NCI-H69 (cell line): ENCODE results near the gene AFG3L2.

Experiments used
- DNase-seq: peaks from one replicate; lab custom pipeline; 2025; lab: John Stamatoyannopoulos, UW

AFG3L2 gene

GRCh38 chr18:12376754-12377555, at the start of gene AFG3L2:
AFG3L2 (minus strand) TSS chr18:12377227; CDS start chr18:12377082, 145 bp downstream.
- DNase-seq: peak; percentile 100

GRCh38 chr18:12424252-12424651, 47.2 kb upstream of the AFG3L2 start:
- no peak for DNase-seq

GRCh38 chr18:12423820-12424219, 46.8 kb upstream of the AFG3L2 start:
- peak; percentile 83 for DNase-seq

GRCh38 chr18:12423393-12423792, 46.4 kb upstream of the AFG3L2 start:
- peak; percentile 55 for DNase-seq

GRCh38 chr18:12422936-12423335, 45.9 kb upstream of the AFG3L2 start:
- DNase-seq: peak; percentile 81

- no peak for DNase-seq
Measured at GRCh38 chr18:12421732-12422131, 44.7 kb upstream of the AFG3L2 start.

- peak; percentile 75 for DNase-seq
Measured at GRCh38 chr18:12420821-12421421, 43.9 kb upstream of the AFG3L2 start.

- DNase-seq: no peak
Measured at GRCh38 chr18:12417687-12418086, 40.7 kb upstream of the AFG3L2 start.

- no peak for DNase-seq
Measured at GRCh38 chr18:12416098-12416729, 39.2 kb upstream of the AFG3L2 start.

- DNase-seq: no peak
Measured at GRCh38 chr18:12411456-12411855, 34.4 kb upstream of the AFG3L2 start.

- DNase-seq: peak; percentile 68
Measured at GRCh38 chr18:12410747-12411146, 33.7 kb upstream of the AFG3L2 start.

GRCh38 chr18:12410081-12410481, 33.1 kb upstream of the AFG3L2 start:
- DNase-seq: no peak

GRCh38 chr18:12409469-12409868, 32.4 kb upstream of the AFG3L2 start:
- DNase-seq: peak; percentile 45

GRCh38 chr18:12408247-12408869, 31.3 kb upstream of the AFG3L2 start:
- DNase-seq: peak; percentile 80

- peak; percentile 22 for DNase-seq
Measured at GRCh38 chr18:12406371-12407111, 29.5 kb upstream of the AFG3L2 start.

- no peak for DNase-seq
Measured at GRCh38 chr18:12405066-12405465, 28.0 kb upstream of the AFG3L2 start.

- peak; percentile 28 for DNase-seq
Measured at GRCh38 chr18:12403601-12404506, 26.8 kb upstream of the AFG3L2 start.

GRCh38 chr18:12401881-12402280, 24.9 kb upstream of the AFG3L2 start:
- DNase-seq: peak; percentile 74

GRCh38 chr18:12399231-12399630, 22.2 kb upstream of the AFG3L2 start:
- DNase-seq: no peak

- no peak for DNase-seq
Measured at GRCh38 chr18:12398625-12399024, 21.6 kb upstream of the AFG3L2 start.

- DNase-seq: no peak
Measured at GRCh38 chr18:12397793-12398192, 20.8 kb upstream of the AFG3L2 start.
